PC-9 (cell line): ENCODE data around the gene SPARC.

Source experiments
- EZH2 ChIP-seq: fragments of 200-600 bp; sonication (generic); IDR thresholded peaks from 2 replicates; pipeline ENCODE4 v1.8.0; 2017; ENCODE audit warnings: antibody characterized with exemption, low read depth
- TF ChIP-seq, protein P1 (sequence below): fragments of 200-600 bp; sonication (generic); conservative IDR thresholded peaks from 2 replicates; pipeline ENCODE4 v1.6.1; 2017; ENCODE audit warnings: mixed run types, antibody characterized with exemption, mild to moderate bottlenecking, moderate library complexity

DNA sequence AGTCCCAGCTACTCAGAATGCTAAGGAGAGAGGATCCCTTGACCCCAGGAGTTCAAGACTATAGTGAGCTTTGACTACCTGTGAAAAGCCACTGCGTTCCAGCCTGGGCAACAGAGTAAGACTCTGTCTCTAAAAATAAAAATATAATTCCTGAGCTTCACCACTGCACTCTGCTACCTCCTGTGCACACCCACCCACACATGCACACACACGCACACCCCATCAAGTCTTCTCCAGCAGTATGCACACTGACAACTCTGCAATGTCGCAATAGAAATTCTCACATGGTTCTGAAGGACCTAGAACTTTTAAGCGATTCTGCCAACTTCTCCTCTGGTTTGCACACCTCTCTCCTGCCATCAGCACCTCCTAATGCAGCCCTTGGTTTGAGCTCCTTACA is 48.1 kb downstream of the SPARC start:
- TF ChIP-seq, protein P1, sequence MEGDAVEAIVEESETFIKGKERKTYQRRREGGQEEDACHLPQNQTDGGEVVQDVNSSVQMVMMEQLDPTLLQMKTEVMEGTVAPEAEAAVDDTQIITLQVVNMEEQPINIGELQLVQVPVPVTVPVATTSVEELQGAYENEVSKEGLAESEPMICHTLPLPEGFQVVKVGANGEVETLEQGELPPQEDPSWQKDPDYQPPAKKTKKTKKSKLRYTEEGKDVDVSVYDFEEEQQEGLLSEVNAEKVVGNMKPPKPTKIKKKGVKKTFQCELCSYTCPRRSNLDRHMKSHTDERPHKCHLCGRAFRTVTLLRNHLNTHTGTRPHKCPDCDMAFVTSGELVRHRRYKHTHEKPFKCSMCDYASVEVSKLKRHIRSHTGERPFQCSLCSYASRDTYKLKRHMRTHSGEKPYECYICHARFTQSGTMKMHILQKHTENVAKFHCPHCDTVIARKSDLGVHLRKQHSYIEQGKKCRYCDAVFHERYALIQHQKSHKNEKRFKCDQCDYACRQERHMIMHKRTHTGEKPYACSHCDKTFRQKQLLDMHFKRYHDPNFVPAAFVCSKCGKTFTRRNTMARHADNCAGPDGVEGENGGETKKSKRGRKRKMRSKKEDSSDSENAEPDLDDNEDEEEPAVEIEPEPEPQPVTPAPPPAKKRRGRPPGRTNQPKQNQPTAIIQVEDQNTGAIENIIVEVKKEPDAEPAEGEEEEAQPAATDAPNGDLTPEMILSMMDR, result no peak
- TF ChIP-seq EZH2, result no peak
